ENCODE measurements around the gene CDC42SE2.
"Not testable (repeated sequence)": the region's sequence is repeated elsewhere in the genome, so short reads cannot be mapped to it uniquely, and the experiment has no call there.

CDC42SE2 gene

GRCh38 chr5:131371835-131372234, 108.0 kb downstream of the CDC42SE2 start:
- DNase-seq = no peak

- no peak for DNase-seq
Measured at GRCh38 chr5:131373265-131373664, 109.4 kb downstream of the CDC42SE2 start.

DNA sequence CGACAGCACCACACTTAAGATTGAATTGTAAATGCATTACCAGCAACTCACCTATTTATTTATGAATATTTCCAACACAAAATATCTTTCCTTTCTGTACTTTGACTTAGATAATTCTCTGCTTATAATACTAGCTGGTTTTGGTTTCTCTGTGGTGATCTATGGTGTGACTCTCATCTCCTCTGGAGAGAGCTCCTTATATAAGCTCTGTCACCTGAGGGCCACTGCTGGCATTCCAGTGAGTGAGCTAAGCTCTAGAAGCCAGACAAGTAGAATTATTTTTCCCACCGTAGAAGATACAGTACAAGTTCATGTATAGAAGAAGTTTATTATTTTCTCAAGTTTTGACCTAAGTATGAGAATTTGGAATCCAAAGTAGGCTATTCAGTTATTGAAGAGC, 111.5 kb downstream of the CDC42SE2 start:
- no peak for DNase-seq

- DNase-seq = no peak
Measured at GRCh38 chr5:131377346-131377745, 113.5 kb downstream of the CDC42SE2 start.

- no peak for DNase-seq
Measured at GRCh38 chr5:131377785-131378325, 114.0 kb downstream of the CDC42SE2 start.

DNA sequence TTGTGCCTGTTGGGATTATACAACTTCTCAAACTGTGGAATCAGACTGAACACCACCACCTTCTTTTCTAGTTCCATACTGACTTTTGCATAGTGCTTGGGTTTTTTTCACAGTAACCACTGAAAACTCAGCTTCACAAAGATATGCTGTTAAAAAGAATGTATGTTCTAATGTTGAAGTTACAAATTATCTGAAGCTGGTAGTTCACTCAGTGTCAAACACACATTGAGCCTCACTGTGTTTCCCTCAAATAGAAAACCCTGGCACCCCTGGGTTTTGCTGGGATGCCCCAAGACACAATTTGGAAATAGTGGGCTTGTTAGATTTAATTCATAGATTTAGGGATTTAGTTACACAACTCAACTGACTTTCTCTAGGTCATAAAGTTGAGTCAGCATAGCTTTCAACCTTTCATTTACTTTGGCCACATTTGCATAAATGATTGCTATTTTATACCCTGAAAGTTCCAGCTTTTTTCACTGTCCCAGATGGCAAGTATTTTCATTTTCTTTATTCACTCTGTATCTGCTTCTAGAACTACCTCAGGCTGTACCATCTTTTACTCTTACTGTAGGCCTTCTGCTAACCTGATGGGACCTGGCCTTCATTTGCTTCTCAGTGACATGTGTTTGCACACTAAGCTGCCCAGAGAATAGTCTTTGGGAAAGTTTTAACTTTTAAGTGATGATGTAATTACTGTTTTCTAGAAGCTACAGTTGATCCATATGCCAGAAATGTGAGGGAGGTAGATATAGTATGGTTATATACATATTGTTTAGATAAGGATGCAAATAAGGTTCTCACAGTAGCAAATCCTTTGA, 115.1 kb downstream of the CDC42SE2 start:
- DNase-seq = no peak

- DNase-seq = peak; percentile 57
Measured at GRCh38 chr5:131379723-131380122, 115.9 kb downstream of the CDC42SE2 start.

DNA sequence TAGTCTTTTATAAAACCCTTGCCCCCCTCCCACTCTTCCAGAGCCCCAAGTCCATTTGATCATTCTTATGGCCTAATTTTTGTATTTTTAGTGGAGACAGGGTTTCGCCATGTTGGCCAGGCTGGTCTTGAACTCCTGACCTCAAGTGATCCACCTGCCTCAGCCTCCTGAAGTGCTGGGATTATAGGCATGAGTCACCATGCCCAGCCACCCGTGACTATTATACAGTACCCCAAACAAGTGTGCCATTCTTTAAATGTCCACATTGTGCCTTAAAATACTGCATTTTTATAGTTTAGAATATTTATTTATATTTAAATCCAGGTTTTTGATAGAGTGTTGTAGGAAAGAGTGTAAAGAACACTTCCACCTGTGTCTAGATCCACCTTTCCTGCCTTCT, 116.4 kb downstream of the CDC42SE2 start:
- DNase-seq = not testable (repeated sequence)

DNA sequence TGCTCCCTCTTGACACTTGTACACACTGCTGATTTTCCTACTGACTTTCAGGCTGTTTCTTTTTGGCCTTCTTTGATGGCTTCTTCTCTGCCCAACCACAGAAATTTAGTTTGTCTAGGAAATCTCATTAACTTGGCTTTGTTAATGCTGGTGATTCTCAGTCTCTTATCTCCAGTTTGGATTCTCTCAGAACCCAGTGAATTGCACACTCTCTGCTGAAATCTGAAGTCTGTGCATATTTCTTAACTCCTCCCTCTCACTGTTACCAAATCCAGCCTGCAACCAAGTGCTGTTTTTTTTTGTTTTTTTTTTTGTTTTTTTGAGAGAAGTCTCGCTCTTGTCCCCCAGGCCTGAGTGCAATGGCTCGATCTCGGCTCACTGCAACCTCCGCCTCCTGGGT, 117.2 kb downstream of the CDC42SE2 start:
- no peak for DNase-seq

DNA sequence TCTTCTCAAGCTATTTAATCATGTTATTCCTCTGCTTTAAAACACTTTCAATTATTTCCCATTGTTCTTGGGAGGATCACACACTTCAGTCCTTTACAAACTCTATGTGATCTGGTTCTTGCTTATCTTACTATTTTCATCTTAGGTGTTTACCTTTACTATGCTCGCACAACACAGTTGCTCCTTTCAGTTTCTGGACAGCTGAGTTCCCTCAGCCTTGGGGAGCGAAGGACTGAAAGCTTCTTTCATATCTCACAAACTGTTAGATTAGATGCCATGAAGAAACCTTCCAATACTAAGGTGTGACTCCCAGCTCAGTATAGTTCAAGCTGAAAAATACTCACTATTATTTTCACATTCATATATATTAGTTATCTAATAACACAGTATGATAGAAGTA, 117.9 kb downstream of the CDC42SE2 start:
- no peak for DNase-seq

- peak; percentile 24 for DNase-seq
Measured at GRCh38 chr5:131382407-131383395, 118.8 kb downstream of the CDC42SE2 start.

DNA sequence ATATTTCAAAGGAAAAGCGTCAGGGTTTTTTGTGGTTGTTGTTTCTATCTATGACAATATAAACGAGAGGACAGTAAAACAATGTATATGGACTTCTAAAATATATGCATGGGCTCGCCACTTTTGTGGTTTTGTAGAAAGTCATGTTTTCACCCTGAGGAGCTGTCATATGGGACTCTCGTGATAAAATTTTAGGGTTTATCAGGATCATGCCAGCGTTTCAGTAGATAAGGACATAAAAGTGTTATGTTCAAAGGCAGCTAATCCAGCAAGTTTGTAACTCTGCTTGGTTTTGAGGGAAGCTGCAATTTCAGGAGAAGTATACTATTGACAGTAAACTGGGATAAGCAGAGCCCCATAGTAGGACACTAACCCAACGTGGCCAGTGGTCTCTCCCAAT, 120.3 kb downstream of the CDC42SE2 start:
- DNase-seq = no peak

DNA sequence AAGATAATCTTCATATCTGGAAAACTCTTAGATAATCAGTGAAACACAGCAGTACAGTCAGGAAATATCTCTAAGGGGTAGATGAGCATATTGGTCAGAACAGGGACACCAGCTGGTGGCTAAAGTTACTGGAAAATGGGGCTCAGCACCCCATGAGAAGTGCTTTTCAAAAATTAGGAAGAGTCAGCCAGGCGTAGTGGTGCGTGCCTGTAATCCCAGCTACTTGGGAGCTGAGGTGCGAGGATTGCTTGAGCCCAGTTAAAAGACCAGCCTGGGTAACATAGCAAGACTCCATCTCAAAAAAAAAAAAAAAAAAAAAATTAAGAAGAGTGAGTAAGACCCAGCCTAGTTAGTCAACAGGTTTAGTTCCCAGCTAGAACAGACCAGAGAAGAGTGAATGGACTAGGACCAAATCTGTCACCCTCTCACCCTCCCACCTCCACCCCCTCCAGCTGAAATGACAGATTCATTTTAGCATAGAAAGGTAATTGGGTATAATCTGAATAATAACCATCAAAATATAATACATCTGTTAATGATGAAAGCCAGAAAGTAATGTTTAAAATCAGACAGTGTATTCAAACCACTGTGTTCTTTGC, 120.9 kb downstream of the CDC42SE2 start:
- no peak for DNase-seq

DNA sequence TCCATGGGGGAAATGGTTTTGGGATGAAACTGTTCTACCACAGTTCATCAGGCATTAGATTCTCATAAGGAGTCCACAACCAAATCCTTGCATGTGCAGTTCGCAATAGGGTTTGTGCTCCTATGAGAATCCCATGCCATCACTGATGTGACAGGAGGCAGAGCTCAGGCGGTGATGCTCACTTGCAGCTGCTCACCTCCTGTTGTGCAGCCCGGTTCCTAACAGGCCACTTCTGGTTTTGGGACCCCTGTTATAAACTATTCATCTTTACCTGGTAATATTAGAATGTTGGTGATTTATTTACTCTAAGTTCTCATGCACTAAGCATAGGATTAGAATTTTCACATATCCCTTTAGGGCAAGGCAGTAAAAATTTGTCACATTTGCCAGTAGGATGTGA, 122.3 kb downstream of the CDC42SE2 start:
- no peak for DNase-seq

- DNase-seq = no peak
Measured at GRCh38 chr5:131386779-131387178, 122.9 kb downstream of the CDC42SE2 start.

GRCh38 chr5:131387255-131387654, 123.4 kb downstream of the CDC42SE2 start:
- DNase-seq = no peak

DNA sequence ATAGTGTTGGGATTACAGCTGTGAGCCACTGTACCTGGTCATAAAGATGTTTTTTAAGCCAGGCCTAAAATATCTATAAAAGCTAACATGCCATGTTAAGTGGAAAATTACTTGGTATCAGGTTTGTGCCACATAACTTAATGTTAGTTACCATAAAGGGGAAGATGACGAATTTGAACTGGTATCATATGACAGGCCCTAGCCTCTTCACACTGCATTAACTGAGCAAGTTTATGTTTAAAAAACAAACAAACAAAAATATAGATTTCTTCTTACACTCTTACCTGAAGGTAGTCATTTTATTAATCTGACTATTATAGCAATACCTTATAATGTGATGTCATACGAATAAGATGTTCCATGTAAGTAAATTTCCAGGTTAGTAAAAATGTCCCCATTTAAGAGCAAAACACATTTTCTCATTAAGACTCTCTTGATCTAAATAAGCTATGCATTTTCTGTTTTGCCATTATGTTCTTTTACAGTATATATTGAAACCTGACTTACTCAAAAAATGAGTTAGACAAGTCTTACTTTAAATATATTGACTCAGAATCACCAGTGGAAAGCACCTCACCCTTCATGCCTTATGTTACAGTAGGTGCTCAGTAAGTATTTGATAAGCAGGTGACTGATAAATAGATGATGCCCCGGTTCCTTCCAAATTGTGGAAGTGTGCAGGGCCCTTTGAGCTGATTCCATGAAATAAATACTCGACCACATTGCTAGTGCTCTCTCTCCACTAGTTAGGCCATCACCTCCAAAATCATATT, 125.4 kb downstream of the CDC42SE2 start:
- DNase-seq = no peak

GRCh38 chr5:131389869-131390265, 126.0 kb downstream of the CDC42SE2 start:
- DNase-seq = no peak

GRCh38 chr5:131392466-131393095, 128.7 kb downstream of the CDC42SE2 start:
- no peak for DNase-seq

DNA sequence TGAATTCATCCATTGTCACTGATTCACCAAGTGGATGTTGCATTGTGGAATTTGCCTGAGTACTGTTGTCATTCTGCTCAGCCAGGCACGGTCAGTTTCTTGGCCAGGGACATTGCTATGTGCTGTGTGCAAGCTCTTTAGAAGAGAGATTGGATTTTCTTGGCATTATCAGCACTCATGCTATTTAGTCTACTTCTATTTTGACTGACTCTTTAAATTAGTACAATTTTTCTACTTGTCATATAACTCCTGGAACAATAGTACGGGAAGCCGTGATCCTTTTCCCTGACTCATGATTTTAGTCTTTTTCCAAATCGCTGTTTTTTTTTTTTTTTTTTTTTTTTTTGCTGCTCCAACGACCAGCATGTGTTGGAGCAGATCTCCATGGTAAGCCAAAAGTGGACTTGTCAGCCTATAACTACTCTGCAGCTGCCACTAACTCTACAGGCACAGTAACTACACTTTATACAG, 129.7 kb downstream of the CDC42SE2 start:
- no peak for DNase-seq

GRCh38 chr5:131394128-131394527, 130.3 kb downstream of the CDC42SE2 start:
- DNase-seq = no peak

GRCh38 chr5:131396015-131396414, 132.2 kb downstream of the CDC42SE2 start:
- DNase-seq = no peak
